HepG2 (cell line): ENCODE measurements around the gene C4orf36. TPM values are rescaled to one million over a fixed set of nuclear protein-coding genes. Genes with fewer than 3 reads are reported as not detected.
A peak's percentile ranks its signal among the peaks of the same experiment; 100 is the strongest.

Source experiments
- AGO1 ChIP-seq: fragments of 200-400 bp; formaldehyde crosslinking; IDR thresholded peaks from 2 replicates; pipeline ENCODE4 v1.6.1; 2017; ENCODE audit warnings: mild to moderate bottlenecking, low read depth, low read length, moderate library complexity; ENCODE audit not compliant: poor library complexity, severe bottlenecking
- ARNT ChIP-seq: fragments of 450-650 bp; IDR thresholded peaks from 2 replicates; pipeline ENCODE4 v1.6.1; 2017
- ASH2L ChIP-seq: fragments of 300-600, 200-600 bp; sonication (generic); IDR thresholded peaks from 2 replicates; pipeline ENCODE4 v1.7.0; 2017; ENCODE audit warnings: low read depth, mild to moderate bottlenecking, moderate library complexity, mixed read lengths, low read length; ENCODE audit not compliant: insufficient read length
- BRCA1 ChIP-seq: sonication (generic); formaldehyde crosslinking; IDR thresholded peaks from 2 replicates; pipeline ENCODE4 v1.4.0; 2020; ENCODE audit warnings: missing genetic modification reagents
- KDM3A ChIP-seq: IDR thresholded peaks from 2 replicates; pipeline ENCODE4 v1.6.1; 2018; ENCODE audit warnings: low read depth, missing compliant biosample characterization
- KLF6 ChIP-seq: IDR thresholded peaks from 2 replicates; pipeline ENCODE4 v1.8.0; 2016; ENCODE audit warnings: missing biosample characterization, missing genetic modification reagents
- MAZ ChIP-seq, 2 experiments: sonication (generic) in 1 of 2; formaldehyde crosslinking in 1 of 2; IDR thresholded peaks; 2 replicates each; pipeline versions ENCODE4 v1.5.0 to v1.6.1; 2012 to 2020; ENCODE audit warnings: low read depth in 2 of 2, mild to moderate bottlenecking in 2 of 2, borderline replicate concordance in 1 of 2, improper control_type of control experiment in 1 of 2, low read length in 1 of 2, missing genetic modification reagents in 1 of 2, moderate library complexity in 1 of 2
- PATZ1 ChIP-seq: sonication (generic); formaldehyde crosslinking; IDR thresholded peaks from 2 replicates; pipeline ENCODE4 v1.4.0; 2020; ENCODE audit warnings: missing genetic modification reagents
- ZMYM4 ChIP-seq: sonication (generic); formaldehyde crosslinking; IDR thresholded peaks from 2 replicates; pipeline ENCODE4 v1.8.1; 2023; ENCODE audit warnings: mild to moderate bottlenecking, missing genetic modification reagents
- ZNF207 ChIP-seq: fragments of 450-650 bp; IDR thresholded peaks from 2 replicates; pipeline ENCODE4 v1.6.1; 2016; ENCODE audit warnings: antibody characterized with exemption, borderline replicate concordance
- ZNF263 ChIP-seq: sonication (generic); formaldehyde crosslinking; IDR thresholded peaks from 2 replicates; pipeline ENCODE4 v1.4.0; 2020; ENCODE audit warnings: missing genetic modification reagents
- ZNF501 ChIP-seq: sonication (generic); formaldehyde crosslinking; IDR thresholded peaks from 2 replicates; pipeline ENCODE4 v1.5.1; 2020; ENCODE audit warnings: mild to moderate bottlenecking, moderate library complexity, missing genetic modification reagents
- ZNF710 ChIP-seq: sonication (generic); formaldehyde crosslinking; IDR thresholded peaks from 2 replicates; pipeline ENCODE4 v1.5.0; 2020; ENCODE audit warnings: mild to moderate bottlenecking, missing genetic modification reagents, borderline replicate concordance
- ZSCAN5A ChIP-seq: sonication (generic); formaldehyde crosslinking; IDR thresholded peaks from 2 replicates; pipeline ENCODE4 v1.8.0; 2022; ENCODE audit warnings: mild to moderate bottlenecking, missing genetic modification reagents, borderline replicate concordance
- polyA plus RNA-seq, 8 experiments: library from polyadenylated mRNA; depleted of rRNA in 3 of 8; stranded (reverse) in 7 of 8; unstranded in 1 of 8; fragments of >200 nt; fragmentation: Illumina TruSeq in 4 of 8; extraction: Trizol in 4 of 8; gene quantifications; 2 replicates each; pipeline versions ENCODE4 v1.2.1 to v1.2.3, GENCODE V29; 2011 to 2016; ENCODE audit warnings: low read depth in 4 of 8, missing spikeins in 1 of 8, mixed read lengths in 1 of 8; ENCODE audit not compliant: insufficient read depth in 1 of 8
- total RNA-seq, 5 experiments: library from RNA; depleted of rRNA; stranded (reverse); fragments of >200 nt; fragmentation: Illumina TruSeq; extraction: Trizol; gene quantifications; 2 replicates each; pipeline ENCODE4 v1.2.3, GENCODE V29; 2016; ENCODE audit warnings: low read depth in 1 of 5
- TF ChIP-seq, protein P1 (sequence below): sonication (generic); formaldehyde crosslinking; IDR thresholded peaks from 2 replicates; pipeline ENCODE4 v1.4.0; 2020; ENCODE audit warnings: missing genetic modification reagents
- TF ChIP-seq, protein P2 (sequence below): IDR thresholded peaks from 2 replicates; pipeline ENCODE4 v1.4.0; 2020; ENCODE audit warnings: mild to moderate bottlenecking, missing genetic modification reagents

C4orf36 gene
- total and polyA plus RNA-seq, 2 of the 13 experiments (the other 11 are each of a cell fraction or from before 2014, with no cell fraction given): 0.63 TPM; not detected in 1

DNA sequence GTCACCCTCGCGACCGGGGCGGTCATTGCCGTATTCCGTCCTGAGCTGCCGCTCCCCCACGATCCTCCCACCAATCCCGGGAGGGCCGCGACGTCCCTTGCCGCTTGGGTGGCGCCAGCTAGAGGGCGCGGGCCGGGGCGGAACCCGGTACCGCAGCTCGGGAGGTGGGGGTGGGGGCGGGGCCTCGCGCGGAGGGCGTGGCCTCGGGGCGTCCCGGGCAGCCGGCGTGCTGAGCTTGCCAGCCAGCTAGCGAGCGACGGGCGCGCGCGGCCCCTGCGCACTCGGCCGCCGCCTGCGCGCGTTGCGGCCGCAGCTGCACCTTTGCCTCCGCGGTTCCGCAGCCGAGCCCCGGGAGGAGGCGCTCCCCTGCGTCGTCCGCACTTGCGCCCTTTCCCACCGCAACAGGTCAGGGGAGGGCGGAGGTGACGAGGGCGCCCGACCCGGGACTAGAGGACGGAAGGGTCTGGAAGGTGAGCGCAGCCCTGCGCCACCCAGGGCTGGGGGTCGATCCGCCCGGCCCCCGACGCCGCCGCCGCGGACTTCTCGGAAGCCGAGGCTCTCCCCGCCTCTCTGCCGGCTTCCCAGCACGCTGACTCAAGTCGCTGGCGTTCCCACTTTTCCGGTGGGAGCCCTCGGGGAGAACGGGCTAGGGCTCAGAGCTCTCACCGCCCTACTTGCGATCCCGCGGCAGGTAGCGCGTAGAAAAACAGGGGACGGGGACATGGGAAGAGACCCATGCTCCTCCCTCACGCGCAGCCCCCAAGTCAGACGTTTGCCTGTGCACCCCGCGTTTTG is 42.7 kb upstream of the C4orf36 start, which contains the start of gene AFF1 (continued):
- TF ChIP-seq, protein P1, sequence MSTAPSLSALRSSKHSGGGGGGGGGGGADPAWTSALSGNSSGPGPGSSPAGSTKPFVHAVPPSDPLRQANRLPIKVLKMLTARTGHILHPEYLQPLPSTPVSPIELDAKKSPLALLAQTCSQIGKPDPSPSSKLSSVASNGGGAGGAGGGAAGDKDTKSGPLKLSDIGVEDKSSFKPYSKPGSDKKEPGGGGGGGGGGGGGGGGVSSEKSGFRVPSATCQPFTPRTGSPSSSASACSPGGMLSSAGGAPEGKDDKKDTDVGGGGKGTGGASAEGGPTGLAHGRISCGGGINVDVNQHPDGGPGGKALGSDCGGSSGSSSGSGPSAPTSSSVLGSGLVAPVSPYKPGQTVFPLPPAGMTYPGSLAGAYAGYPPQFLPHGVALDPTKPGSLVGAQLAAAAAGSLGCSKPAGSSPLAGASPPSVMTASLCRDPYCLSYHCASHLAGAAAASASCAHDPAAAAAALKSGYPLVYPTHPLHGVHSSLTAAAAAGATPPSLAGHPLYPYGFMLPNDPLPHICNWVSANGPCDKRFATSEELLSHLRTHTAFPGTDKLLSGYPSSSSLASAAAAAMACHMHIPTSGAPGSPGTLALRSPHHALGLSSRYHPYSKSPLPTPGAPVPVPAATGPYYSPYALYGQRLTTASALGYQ (CRISPR knock-in tag): no peak
- TF ChIP-seq ZNF710: peak; percentile 62; the same call in 1 of the 2 replicates
- no peak for TF ChIP-seq BRCA1
- TF ChIP-seq AGO1: no peak
- peak; percentile 38; the same call in 1 of the 2 replicates for TF ChIP-seq ZNF501 (CRISPR knock-in tag)
- TF ChIP-seq ARNT: no peak
- peak; percentile 35; the same call in 1 of the 2 replicates for TF ChIP-seq ZNF263 (CRISPR knock-in tag)
- TF ChIP-seq, protein P2, sequence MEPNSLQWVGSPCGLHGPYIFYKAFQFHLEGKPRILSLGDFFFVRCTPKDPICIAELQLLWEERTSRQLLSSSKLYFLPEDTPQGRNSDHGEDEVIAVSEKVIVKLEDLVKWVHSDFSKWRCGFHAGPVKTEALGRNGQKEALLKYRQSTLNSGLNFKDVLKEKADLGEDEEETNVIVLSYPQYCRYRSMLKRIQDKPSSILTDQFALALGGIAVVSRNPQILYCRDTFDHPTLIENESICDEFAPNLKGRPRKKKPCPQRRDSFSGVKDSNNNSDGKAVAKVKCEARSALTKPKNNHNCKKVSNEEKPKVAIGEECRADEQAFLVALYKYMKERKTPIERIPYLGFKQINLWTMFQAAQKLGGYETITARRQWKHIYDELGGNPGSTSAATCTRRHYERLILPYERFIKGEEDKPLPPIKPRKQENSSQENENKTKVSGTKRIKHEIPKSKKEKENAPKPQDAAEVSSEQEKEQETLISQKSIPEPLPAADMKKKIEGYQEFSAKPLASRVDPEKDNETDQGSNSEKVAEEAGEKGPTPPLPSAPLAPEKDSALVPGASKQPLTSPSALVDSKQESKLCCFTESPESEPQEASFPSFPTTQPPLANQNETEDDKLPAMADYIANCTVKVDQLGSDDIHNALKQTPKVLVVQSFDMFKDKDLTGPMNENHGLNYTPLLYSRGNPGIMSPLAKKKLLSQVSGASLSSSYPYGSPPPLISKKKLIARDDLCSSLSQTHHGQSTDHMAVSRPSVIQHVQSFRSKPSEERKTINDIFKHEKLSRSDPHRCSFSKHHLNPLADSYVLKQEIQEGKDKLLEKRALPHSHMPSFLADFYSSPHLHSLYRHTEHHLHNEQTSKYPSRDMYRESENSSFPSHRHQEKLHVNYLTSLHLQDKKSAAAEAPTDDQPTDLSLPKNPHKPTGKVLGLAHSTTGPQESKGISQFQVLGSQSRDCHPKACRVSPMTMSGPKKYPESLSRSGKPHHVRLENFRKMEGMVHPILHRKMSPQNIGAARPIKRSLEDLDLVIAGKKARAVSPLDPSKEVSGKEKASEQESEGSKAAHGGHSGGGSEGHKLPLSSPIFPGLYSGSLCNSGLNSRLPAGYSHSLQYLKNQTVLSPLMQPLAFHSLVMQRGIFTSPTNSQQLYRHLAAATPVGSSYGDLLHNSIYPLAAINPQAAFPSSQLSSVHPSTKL (CRISPR knock-in tag): no peak; the same call in 1 of the 2 replicates
- TF ChIP-seq ASH2L: peak; percentile 38
- TF ChIP-seq KLF6 (CRISPR knock-in tag): peak; percentile 35; the same call in 1 of the 2 replicates
- peak; percentile 65 for TF ChIP-seq MAZ (IDR thresholded peaks at IDR 0.05; ENCODE audit: borderline replicate concordance, low read depth, low read length)
- peak; percentile 79 for TF ChIP-seq MAZ (CRISPR knock-in tag; IDR thresholded peaks at IDR 0.05; ENCODE audit: low read depth)
- TF ChIP-seq PATZ1 (CRISPR knock-in tag): peak; percentile 49
- no peak for TF ChIP-seq ZSCAN5A (CRISPR knock-in tag)
- TF ChIP-seq ZMYM4 (CRISPR knock-in tag): peak; percentile 89
- peak; percentile 41; the same call in 1 of the 2 replicates for TF ChIP-seq KDM3A (CRISPR knock-in tag)
- TF ChIP-seq ZNF207: no peak
